Trophoblast cell (in vitro differentiated cells and primary cell): ENCODE measurements around the gene ULK1.

Experiments used
- DNase-seq, 2 donors: peaks; one replicate each; pipeline ENCODE4 v3.0.0-alpha.2; 2016
- H2AFZ ChIP-seq: 2 replicates; pipeline ENCODE4 v1.6.1; 2013; ENCODE audit warnings: low read length, moderate library complexity, mild to moderate bottlenecking; ENCODE audit not compliant: insufficient read depth, poor library complexity
- H2AK5ac ChIP-seq: 2 replicates; pipeline ENCODE4 v1.6.1; 2013; ENCODE audit warnings: mild to moderate bottlenecking, low read length
- H2BK120ac ChIP-seq: 2 replicates; pipeline ENCODE4 v1.6.1; 2013; ENCODE audit warnings: low read length, mild to moderate bottlenecking, moderate library complexity; ENCODE audit not compliant: insufficient read depth, poor library complexity
- H2BK12ac ChIP-seq: 2 replicates; pipeline ENCODE4 v1.6.1; 2013; ENCODE audit warnings: mild to moderate bottlenecking, low read length, moderate library complexity
- H2BK5ac ChIP-seq: 2 replicates; pipeline ENCODE4 v1.6.1; 2013; ENCODE audit warnings: low read length, low read depth, moderate library complexity, mild to moderate bottlenecking; ENCODE audit not compliant: poor library complexity
- H3K14ac ChIP-seq: 2 replicates; pipeline ENCODE4 v1.6.1; 2013; ENCODE audit warnings: mild to moderate bottlenecking, low read length
- H3K18ac ChIP-seq: 2 replicates; pipeline ENCODE4 v1.6.1; 2013; ENCODE audit warnings: mild to moderate bottlenecking, low read length
- H3K23ac ChIP-seq: 2 replicates; pipeline ENCODE4 v1.6.1; 2013; ENCODE audit warnings: low read length
- H3K27ac ChIP-seq: 2 replicates; pipeline ENCODE4 v1.5.1; 2013; ENCODE audit warnings: low read depth, mild to moderate bottlenecking, inconsistent platforms, low read length, moderate library complexity
- H3K27me3 ChIP-seq: 2 replicates; pipeline ENCODE4 v1.6.1; 2013; ENCODE audit warnings: inconsistent platforms, mild to moderate bottlenecking, low read length, moderate library complexity; ENCODE audit not compliant: insufficient read depth
- H3K36me3 ChIP-seq, 2 experiments: 1 replicate in 1 of 2; 2 replicates in 1 of 2; pipeline ENCODE4 v1.6.1; 2013; ENCODE audit warnings: low read length in 2 of 2, mild to moderate bottlenecking in 2 of 2, moderate library complexity in 1 of 2; ENCODE audit not compliant: insufficient read depth in 2 of 2, control insufficient read depth in 1 of 2
- H3K4ac ChIP-seq: 2 replicates; pipeline ENCODE4 v1.6.1; 2013; ENCODE audit warnings: low read depth, mild to moderate bottlenecking, low read length, moderate library complexity
- H3K4me1 ChIP-seq, 2 experiments: 1 replicate in 1 of 2; 2 replicates in 1 of 2; pipeline ENCODE4 v1.6.1; 2013; ENCODE audit warnings: low read length in 2 of 2, mild to moderate bottlenecking in 2 of 2, moderate library complexity in 1 of 2; ENCODE audit not compliant: insufficient read depth in 2 of 2, control insufficient read depth in 1 of 2
- H3K4me2 ChIP-seq: 2 replicates; pipeline ENCODE4 v1.6.1; 2013; ENCODE audit warnings: inconsistent platforms, mild to moderate bottlenecking, low read length, moderate library complexity
- H3K4me3 ChIP-seq: 2 replicates; pipeline ENCODE4 v1.5.1; 2013; ENCODE audit warnings: mild to moderate bottlenecking, low read depth, low read length, inconsistent platforms
- H3K79me1 ChIP-seq: one replicate; pipeline ENCODE4 v1.6.1; 2013; ENCODE audit warnings: low read length
- H3K79me2 ChIP-seq: 2 replicates; pipeline ENCODE4 v1.6.1; 2013; ENCODE audit warnings: low read length, mild to moderate bottlenecking; ENCODE audit not compliant: control insufficient read depth, insufficient read depth, poor library complexity
- H3K9ac ChIP-seq: 2 replicates; pipeline ENCODE4 v1.6.1; 2013; ENCODE audit warnings: mild to moderate bottlenecking, low read length
- H3K9me3 ChIP-seq: 2 replicates; pipeline ENCODE4 v1.6.1; 2013; ENCODE audit warnings: low read depth, mild to moderate bottlenecking, control low read depth, inconsistent platforms, low read length; ENCODE audit not compliant: insufficient read depth
- H4K12ac ChIP-seq: 2 replicates; pipeline ENCODE4 v1.6.1; 2013; ENCODE audit warnings: low read depth, mild to moderate bottlenecking, low read length, moderate library complexity
- H4K8ac ChIP-seq: 2 replicates; pipeline ENCODE4 v1.6.1; 2013; ENCODE audit warnings: low read depth, mild to moderate bottlenecking, low read length, moderate library complexity
- H4K91ac ChIP-seq: one replicate; pipeline ENCODE4 v1.6.1; 2013; ENCODE audit warnings: low read depth, mild to moderate bottlenecking, low read length, moderate library complexity
- WGBS: extraction: QIAGEN DNeasy Blood & Tissue Kit; methylation state at CpG from one replicate; pipeline ENCODE4 v1.1.7; 2013; ENCODE audit warnings: missing lambda C conversion rate; ENCODE audit not compliant: insufficient read length, insufficient coverage; ENCODE audit errors: extremely low coverage; 5-methylcytosine and 5-hydroxymethylcytosine counted together

ULK1 gene

GRCh38 chr12:131907379-131908091 lies 13.1 kb downstream of the ULK1 start:
- peaks cover 3% of the 10 kb centered on the region for H3K9me3 ChIP-seq
- no peak overlapping the region for H3K18ac ChIP-seq
- H2AFZ ChIP-seq, result no peak overlapping the region
- no peak overlapping the region for H2AK5ac ChIP-seq
- no peak overlapping the region for H2BK5ac ChIP-seq
- no peak overlapping the region for H2BK12ac ChIP-seq
- H3K36me3 ChIP-seq, result peaks cover 77 to 79% of the 10 kb centered on the region in 2 experiments
- H3K79me2 ChIP-seq, result peaks cover 2% of the 10 kb centered on the region
- no peak overlapping the region for H3K14ac ChIP-seq
- no peak overlapping the region for H3K4ac ChIP-seq
- H3K4me1 ChIP-seq, result no peaks in the 10 kb centered on the region
- no CpG with 5 or more reads among the region's 31 CpGs for WGBS
- no peak overlapping the region for H4K8ac ChIP-seq
- no peak overlapping the region for H2BK120ac ChIP-seq
- H3K9ac ChIP-seq, result no peak overlapping the region
- H4K12ac ChIP-seq, result no peak overlapping the region
- H3K27ac ChIP-seq, result no peak overlapping the region
- H3K23ac ChIP-seq, result no peak overlapping the region
- H3K27me3 ChIP-seq, result no peaks in the 10 kb centered on the region
- no peak overlapping the region for H4K91ac ChIP-seq
- no peak for DNase-seq
- no peak overlapping the region for H3K4me2 ChIP-seq
- H3K4me3 ChIP-seq, result no peak overlapping the region
- H3K79me1 ChIP-seq, result no peaks in the 10 kb centered on the region

GRCh38 chr12:131908092-131909080 lies 14.0 kb downstream of the ULK1 start:
- Histone ChIP-seq H2AK5ac (no peak overlapping the region), H3K79me2 (peaks cover under 1% of the 10 kb centered on the region), H3K18ac (no peak overlapping the region), H3K79me1 (no peaks in the 10 kb centered on the region), H2BK5ac (no peak overlapping the region), H3K4me2 (no peak overlapping the region), H3K4me1 (no peaks in the 10 kb centered on the region), H3K9me3 (peaks cover 3% of the 10 kb centered on the region), H2AFZ (no peak overlapping the region), H3K4ac (no peak overlapping the region), H3K14ac (no peak overlapping the region), H3K27me3 (no peaks in the 10 kb centered on the region), H3K36me3 (peaks cover 80 to 83% of the 10 kb centered on the region in 2 experiments), H4K91ac (no peak overlapping the region), H4K12ac (no peak overlapping the region), H3K23ac (no peak overlapping the region), H2BK120ac (no peak overlapping the region), H3K27ac (no peak overlapping the region), H2BK12ac (no peak overlapping the region), H4K8ac (no peak overlapping the region), H3K4me3 (no peak overlapping the region), H3K9ac (no peak overlapping the region)
- no peak for DNase-seq
- WGBS, result no CpG with 5 or more reads among the region's 96 CpGs

- Histone ChIP-seq H2BK120ac (no peak overlapping the region), H3K27ac (no peak overlapping the region), H2AFZ (no peak overlapping the region), H3K79me1 (no peaks in the 10 kb centered on the region), H3K4ac (no peak overlapping the region), H3K79me2 (no peaks in the 10 kb centered on the region), H2BK5ac (no peak overlapping the region), H3K9ac (no peak overlapping the region), H3K27me3 (no peaks in the 10 kb centered on the region), H3K9me3 (peaks cover 3% of the 10 kb centered on the region), H2BK12ac (no peak overlapping the region), H3K4me3 (no peak overlapping the region), H2AK5ac (no peak overlapping the region), H4K8ac (no peak overlapping the region), H3K4me2 (no peak overlapping the region), H3K4me1 (no peaks in the 10 kb centered on the region), H4K91ac (no peak overlapping the region), H3K18ac (no peak overlapping the region), H4K12ac (no peak overlapping the region), H3K23ac (no peak overlapping the region), H3K14ac (no peak overlapping the region), H3K36me3 (peaks cover 83 to 87% of the 10 kb centered on the region in 2 experiments)
- WGBS, result no CpG with 5 or more reads among the region's 61 CpGs
- DNase-seq, result no peak
These were observed 14.8 kb downstream of the ULK1 start for GRCh38 chr12:131909081-131909751.

- Histone ChIP-seq H4K12ac (no peak overlapping the region), H4K8ac (no peak overlapping the region), H2BK120ac (no peak overlapping the region), H2AFZ (no peak overlapping the region), H3K79me2 (no peaks in the 10 kb centered on the region), H4K91ac (no peak overlapping the region), H3K4me2 (no peak overlapping the region), H3K14ac (no peak overlapping the region), H3K4ac (no peak overlapping the region), H3K27me3 (no peaks in the 10 kb centered on the region), H3K27ac (no peak overlapping the region), H3K9ac (no peak overlapping the region), H3K4me1 (no peaks in the 10 kb centered on the region), H2BK5ac (no peak overlapping the region), H3K4me3 (no peak overlapping the region), H3K23ac (no peak overlapping the region), H2BK12ac (no peak overlapping the region), H3K9me3 (peaks cover 3% of the 10 kb centered on the region), H2AK5ac (no peak overlapping the region), H3K18ac (no peak overlapping the region), H3K36me3 (peaks cover 87 to 89% of the 10 kb centered on the region in 2 experiments), H3K79me1 (no peaks in the 10 kb centered on the region)
- no peak for DNase-seq
- WGBS, result no CpG with 5 or more reads among the region's 26 CpGs
These were observed 15.4 kb downstream of the ULK1 start for GRCh38 chr12:131909752-131910219.
